Stimulated activated naive CD8-positive, alpha-beta T cell treated with anti-CD3 and anti-CD28 coated beads, Interleukin-15, Interleukin-2, amounts not matched to agents 100 ng/mL and 50 ng/mL, for 24 hours (primary cell): ENCODE measurements around the gene PTPRT.

ENCODE experiments used
- H3K27ac Mint-ChIP-seq: one replicate; pipeline ENCODE4 v1.8.0; 2021; ENCODE audit warnings: mild to moderate bottlenecking, mixed read lengths
- H3K27me3 Mint-ChIP-seq: one replicate; pipeline ENCODE4 v1.8.0; 2021; ENCODE audit warnings: mixed read lengths
- H3K36me3 Mint-ChIP-seq: one replicate; pipeline ENCODE4 v1.8.0; 2021; ENCODE audit warnings: low read depth, mixed read lengths
- H3K4me1 Mint-ChIP-seq: one replicate; pipeline ENCODE4 v1.8.0; 2021; ENCODE audit warnings: low read depth, mixed read lengths
- H3K4me3 Mint-ChIP-seq: one replicate; pipeline ENCODE4 v1.8.0; 2021; ENCODE audit warnings: mild to moderate bottlenecking, mixed read lengths
- H3K9me3 Mint-ChIP-seq: one replicate; pipeline ENCODE4 v1.8.0; 2021; ENCODE audit warnings: mixed read lengths

The PTPRT gene

GRCh38 chr20:42604998-42605956 is 584.4 kb downstream of the PTPRT start:
- Mint-ChIP-seq H3K36me3 (no peaks in the 10 kb centered on the region), H3K4me3 (no peak overlapping the region), H3K27ac (no peak overlapping the region), H3K4me1 (no peaks in the 10 kb centered on the region), H3K9me3 (peaks cover 11% of the 10 kb centered on the region), H3K27me3 (no peaks in the 10 kb centered on the region)

GRCh38 chr20:42603655-42604054 is 586.1 kb downstream of the PTPRT start:
- Mint-ChIP-seq H3K27me3 (no peaks in the 10 kb centered on the region), H3K4me3 (no peak overlapping the region), H3K4me1 (no peaks in the 10 kb centered on the region), H3K9me3 (peaks cover 11% of the 10 kb centered on the region), H3K36me3 (no peaks in the 10 kb centered on the region), H3K27ac (no peak overlapping the region)

- no peak overlapping the region for H3K4me3 Mint-ChIP-seq
- H3K27me3 Mint-ChIP-seq: no peaks in the 10 kb centered on the region
- H3K9me3 Mint-ChIP-seq: peaks cover 11% of the 10 kb centered on the region
- no peak overlapping the region for H3K27ac Mint-ChIP-seq
- no peaks in the 10 kb centered on the region for H3K4me1 Mint-ChIP-seq
- no peaks in the 10 kb centered on the region for H3K36me3 Mint-ChIP-seq
Observed at GRCh38 chr20:42598581-42598980, 591.1 kb downstream of the PTPRT start.

GRCh38 chr20:42595625-42596024 is 594.1 kb downstream of the PTPRT start:
- Mint-ChIP-seq H3K4me1 (no peaks in the 10 kb centered on the region), H3K27ac (no peak overlapping the region), H3K9me3 (peaks cover 2% of the 10 kb centered on the region)

GRCh38 chr20:42594659-42595058 is 595.0 kb downstream of the PTPRT start:
- Mint-ChIP-seq H3K36me3 (no peaks in the 10 kb centered on the region), H3K9me3 (no peaks in the 10 kb centered on the region), H3K27me3 (no peaks in the 10 kb centered on the region), H3K27ac (no peak overlapping the region), H3K4me1 (no peaks in the 10 kb centered on the region), H3K4me3 (no peak overlapping the region)

More at GRCh38 chr20:42595625-42596024, 594.1 kb downstream of the PTPRT start:
- H3K4me3 Mint-ChIP-seq: no peak overlapping the region
- H3K36me3 Mint-ChIP-seq: no peaks in the 10 kb centered on the region
- H3K27me3 Mint-ChIP-seq: no peaks in the 10 kb centered on the region

GRCh38 chr20:42594011-42594410 is 595.7 kb downstream of the PTPRT start:
- Mint-ChIP-seq H3K27ac (no peak overlapping the region), H3K36me3 (no peaks in the 10 kb centered on the region), H3K4me3 (no peak overlapping the region), H3K9me3 (no peaks in the 10 kb centered on the region), H3K27me3 (no peaks in the 10 kb centered on the region), H3K4me1 (no peaks in the 10 kb centered on the region)

- Mint-ChIP-seq H3K4me1 (no peaks in the 10 kb centered on the region), H3K36me3 (no peaks in the 10 kb centered on the region), H3K4me3 (no peak overlapping the region)
Observed at GRCh38 chr20:42589976-42590639, 599.6 kb downstream of the PTPRT start.

GRCh38 chr20:42588847-42589246 is 600.9 kb downstream of the PTPRT start:
- Mint-ChIP-seq H3K27ac (no peak overlapping the region), H3K4me1 (no peaks in the 10 kb centered on the region), H3K27me3 (no peaks in the 10 kb centered on the region), H3K4me3 (no peak overlapping the region), H3K36me3 (no peaks in the 10 kb centered on the region), H3K9me3 (peaks cover 10% of the 10 kb centered on the region)

More at GRCh38 chr20:42589976-42590639, 599.6 kb downstream of the PTPRT start:
- Mint-ChIP-seq H3K9me3 (peaks cover 4% of the 10 kb centered on the region), H3K27ac (no peak overlapping the region), H3K27me3 (no peaks in the 10 kb centered on the region)

GRCh38 chr20:42587427-42587826 is 602.3 kb downstream of the PTPRT start:
- no peaks in the 10 kb centered on the region for H3K27me3 Mint-ChIP-seq
- H3K4me3 Mint-ChIP-seq: no peak overlapping the region
- H3K9me3 Mint-ChIP-seq: peaks cover 10% of the 10 kb centered on the region
- H3K4me1 Mint-ChIP-seq: no peaks in the 10 kb centered on the region
- no peaks in the 10 kb centered on the region for H3K36me3 Mint-ChIP-seq
- H3K27ac Mint-ChIP-seq: no peak overlapping the region

- no peak overlapping the region for H3K27ac Mint-ChIP-seq
- no peaks in the 10 kb centered on the region for H3K36me3 Mint-ChIP-seq
- no peaks in the 10 kb centered on the region for H3K27me3 Mint-ChIP-seq
- no peak overlapping the region for H3K4me3 Mint-ChIP-seq
- no peaks in the 10 kb centered on the region for H3K4me1 Mint-ChIP-seq
- peaks cover 14% of the 10 kb centered on the region for H3K9me3 Mint-ChIP-seq
Observed at GRCh38 chr20:42581311-42581710, 608.4 kb downstream of the PTPRT start.

- no peaks in the 10 kb centered on the region for H3K4me1 Mint-ChIP-seq
- no peak overlapping the region for H3K27ac Mint-ChIP-seq
- H3K36me3 Mint-ChIP-seq: no peaks in the 10 kb centered on the region
- H3K9me3 Mint-ChIP-seq: peaks cover 5% of the 10 kb centered on the region
- no peak overlapping the region for H3K4me3 Mint-ChIP-seq
- no peaks in the 10 kb centered on the region for H3K27me3 Mint-ChIP-seq
Observed at GRCh38 chr20:42576167-42576566, 613.5 kb downstream of the PTPRT start.

- Mint-ChIP-seq H3K4me3 (no peak overlapping the region), H3K9me3 (peaks cover under 1% of the 10 kb centered on the region), H3K27ac (no peak overlapping the region), H3K27me3 (no peaks in the 10 kb centered on the region), H3K4me1 (no peaks in the 10 kb centered on the region), H3K36me3 (no peaks in the 10 kb centered on the region)
Observed at GRCh38 chr20:42572320-42573016, 617.2 kb downstream of the PTPRT start.

- no peak overlapping the region for H3K4me3 Mint-ChIP-seq
- H3K27me3 Mint-ChIP-seq: no peaks in the 10 kb centered on the region
- no peaks in the 10 kb centered on the region for H3K36me3 Mint-ChIP-seq
- peaks cover 4% of the 10 kb centered on the region for H3K9me3 Mint-ChIP-seq
- no peak overlapping the region for H3K27ac Mint-ChIP-seq
- H3K4me1 Mint-ChIP-seq: no peaks in the 10 kb centered on the region
Observed at GRCh38 chr20:42567409-42567808, 622.3 kb downstream of the PTPRT start.

GRCh38 chr20:42565235-42565995 is 624.3 kb downstream of the PTPRT start:
- H3K9me3 Mint-ChIP-seq: peaks cover 4% of the 10 kb centered on the region
- no peak overlapping the region for H3K27ac Mint-ChIP-seq
- no peaks in the 10 kb centered on the region for H3K36me3 Mint-ChIP-seq
- H3K4me1 Mint-ChIP-seq: no peaks in the 10 kb centered on the region
- no peak overlapping the region for H3K4me3 Mint-ChIP-seq
- H3K27me3 Mint-ChIP-seq: no peaks in the 10 kb centered on the region
